ENCODE results near the gene IGIP. TPM values are rescaled to one million over a fixed set of nuclear protein-coding genes. Genes with fewer than 3 reads are reported as not detected.

The IGIP gene
- total RNA-seq, 4 donors from 2014 or later: 6.1 to 16.5 (median 11.6) TPM

GRCh38 chr5:140157032-140157781 is 31.5 kb downstream of the IGIP start:
- Histone ChIP-seq H3K36me3 (no peaks in the 10 kb centered on the region), H3K27me3 (no peaks in the 10 kb centered on the region), H3K9me3 (no peaks in the 10 kb centered on the region), H3K4me1 (peaks cover 44% of the 10 kb centered on the region), H3K4me3 (peak overlapping the region; percentile 42), H3K27ac (no peak overlapping the region)
- TF ChIP-seq, protein P1, sequence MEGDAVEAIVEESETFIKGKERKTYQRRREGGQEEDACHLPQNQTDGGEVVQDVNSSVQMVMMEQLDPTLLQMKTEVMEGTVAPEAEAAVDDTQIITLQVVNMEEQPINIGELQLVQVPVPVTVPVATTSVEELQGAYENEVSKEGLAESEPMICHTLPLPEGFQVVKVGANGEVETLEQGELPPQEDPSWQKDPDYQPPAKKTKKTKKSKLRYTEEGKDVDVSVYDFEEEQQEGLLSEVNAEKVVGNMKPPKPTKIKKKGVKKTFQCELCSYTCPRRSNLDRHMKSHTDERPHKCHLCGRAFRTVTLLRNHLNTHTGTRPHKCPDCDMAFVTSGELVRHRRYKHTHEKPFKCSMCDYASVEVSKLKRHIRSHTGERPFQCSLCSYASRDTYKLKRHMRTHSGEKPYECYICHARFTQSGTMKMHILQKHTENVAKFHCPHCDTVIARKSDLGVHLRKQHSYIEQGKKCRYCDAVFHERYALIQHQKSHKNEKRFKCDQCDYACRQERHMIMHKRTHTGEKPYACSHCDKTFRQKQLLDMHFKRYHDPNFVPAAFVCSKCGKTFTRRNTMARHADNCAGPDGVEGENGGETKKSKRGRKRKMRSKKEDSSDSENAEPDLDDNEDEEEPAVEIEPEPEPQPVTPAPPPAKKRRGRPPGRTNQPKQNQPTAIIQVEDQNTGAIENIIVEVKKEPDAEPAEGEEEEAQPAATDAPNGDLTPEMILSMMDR (IDR thresholded peaks at IDR 0.05): peak; percentile 88 to 92
- no peak for TF ChIP-seq EP300 (IDR thresholded peaks at IDR 0.05)
- WGBS: 10% methylated on average over 22 of the region's 30 CpGs
- peak; percentile 93 to 96 for DNase-seq (ENCODE audit: low spot score in 2 of 2)

- TF ChIP-seq, protein P1 (IDR thresholded peaks at IDR 0.05): no peak
- TF ChIP-seq POLR2AphosphoS5 (IDR thresholded peaks at IDR 0.05) (no peak), POLR2A (IDR thresholded peaks at IDR 0.05) (no peak), EP300 (IDR thresholded peaks at IDR 0.05) (no peak)
- 81% methylated on average over 7 of the region's 7 CpGs for WGBS
- Histone ChIP-seq H3K36me3 (no peaks in the 10 kb centered on the region), H3K9me3 (no peaks in the 10 kb centered on the region), H3K4me3 (no peak overlapping the region), H3K4me1 (peaks cover 26% of the 10 kb centered on the region), H3K27ac (no peak overlapping the region), H3K27me3 (no peaks in the 10 kb centered on the region)
- peak in 1 of 2 donors; percentile 57 for DNase-seq (ENCODE audit: low spot score in 2 of 2)
These were observed 33.5 kb downstream of the IGIP start for GRCh38 chr5:140159014-140159927.

DNA sequence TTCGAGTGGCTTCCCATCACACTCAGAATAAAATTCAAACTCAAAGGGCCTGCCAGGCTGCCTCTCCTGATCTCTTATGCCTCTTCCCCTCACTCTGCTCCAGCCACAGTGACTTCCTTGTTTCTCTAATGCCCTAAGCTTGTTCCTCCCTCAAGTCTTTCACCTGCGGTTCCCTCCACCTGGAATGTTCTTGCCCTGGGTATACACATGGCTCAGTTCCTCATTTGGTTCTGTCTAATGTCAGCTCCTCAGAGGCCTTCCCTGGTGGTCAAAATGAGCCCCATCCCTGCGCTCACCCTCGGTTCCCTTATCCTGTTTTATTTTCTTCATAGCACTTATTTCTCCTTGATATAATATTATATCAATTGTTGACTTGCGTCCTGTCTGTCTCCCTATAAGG is 36.5 kb downstream of the IGIP start:
- Histone ChIP-seq H3K36me3 (no peaks in the 10 kb centered on the region), H3K4me3 (no peak overlapping the region), H3K27ac (no peak overlapping the region), H3K9me3 (no peaks in the 10 kb centered on the region), H3K27me3 (no peaks in the 10 kb centered on the region), H3K4me1 (peaks cover 17% of the 10 kb centered on the region)
- WGBS: 80% methylated on average over 5 of the region's 5 CpGs
- DNase-seq (ENCODE audit: low spot score in 2 of 2): peak in 1 of 2 donors; percentile 31
- no peak for TF ChIP-seq EP300 (IDR thresholded peaks at IDR 0.05)
- TF ChIP-seq POLR2AphosphoS5 (IDR thresholded peaks at IDR 0.05): no peak
- TF ChIP-seq POLR2A (IDR thresholded peaks at IDR 0.05): no peak
- TF ChIP-seq, protein P1 (IDR thresholded peaks at IDR 0.05): no peak

DNA sequence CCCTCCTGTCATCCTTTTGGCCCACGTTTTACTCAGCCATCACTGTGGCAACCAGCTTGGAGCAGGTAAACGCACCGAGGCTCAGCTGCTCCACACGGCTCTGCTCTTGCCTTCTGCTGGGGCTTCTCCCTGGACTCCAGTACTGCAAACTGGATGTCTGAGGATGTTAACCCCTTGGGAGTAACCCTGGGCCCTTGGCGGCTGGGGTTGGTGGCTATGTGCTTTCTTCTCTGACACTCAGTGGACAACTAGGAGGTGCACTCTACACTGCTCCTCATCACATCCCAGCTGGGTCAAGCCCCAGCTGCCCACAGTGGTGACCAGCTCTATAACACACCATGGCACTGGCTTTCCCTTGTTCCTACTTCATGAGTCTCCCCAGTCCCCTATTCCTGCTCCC is 37.0 kb downstream of the IGIP start:
- DNase-seq (ENCODE audit: low spot score in 2 of 2): peak in 1 of 2 donors; percentile 47
- H3K27ac ChIP-seq: no peak overlapping the region
- H3K4me3 ChIP-seq: no peak overlapping the region
- WGBS: 66% methylated on average over 5 of the region's 5 CpGs
- H3K4me1 ChIP-seq: peaks cover 13% of the 10 kb centered on the region
- TF ChIP-seq POLR2AphosphoS5 (IDR thresholded peaks at IDR 0.05) (no peak), EP300 (IDR thresholded peaks at IDR 0.05) (no peak), POLR2A (IDR thresholded peaks at IDR 0.05) (no peak)
- TF ChIP-seq, protein P1 (IDR thresholded peaks at IDR 0.05): no peak
- H3K9me3 ChIP-seq: no peaks in the 10 kb centered on the region
- no peaks in the 10 kb centered on the region for H3K36me3 ChIP-seq
- no peaks in the 10 kb centered on the region for H3K27me3 ChIP-seq

Measured in suprapubic skin (tissue), 4 donors.